ENCODE measurements around the gene TGFBRAP1. TPM values are rescaled to one million over a fixed set of nuclear protein-coding genes. Genes with fewer than 3 reads are reported as not detected.

The TGFBRAP1 gene
- total and polyA plus RNA-seq, 4 donors = 1.8 to 10.4 (median 6.8) TPM

GRCh38 chr2:105371156-105371555, 41.6 kb upstream of the TGFBRAP1 start (continued):
- TF ChIP-seq ZBTB33 (IDR thresholded peaks at IDR 0.05) = no peak
- TF ChIP-seq CTCF (IDR thresholded peaks at IDR 0.05; ENCODE audit: low read depth, low read length, missing input control) = no peak
- no peak for TF ChIP-seq GABPA (IDR thresholded peaks at IDR 0.05 in 1 of 2, conservative IDR thresholded peaks at IDR 0.05 in 1 of 2)

- Histone ChIP-seq H3K36me3 (ENCODE audit: control insufficient read depth in 4 of 4, insufficient read depth in 3 of 4, low read depth in 1 of 4, low read length in 3 of 4) (no peaks in the 10 kb centered on the region), H3K27ac (ENCODE audit: low read depth in 1 of 2, low read length in 2 of 2) (no peak overlapping the region), H3K9me3 (ENCODE audit: control insufficient read depth in 4 of 4, low read length in 3 of 4) (no peaks in the 10 kb centered on the region), H3K27me3 (ENCODE audit: control insufficient read depth in 4 of 4, insufficient read depth in 4 of 4, low read length in 3 of 4) (no peaks in the 10 kb centered on the region), H3K4me3 (ENCODE audit: low read depth in 1 of 3, low read length in 3 of 3) (no peak overlapping the region), H3K9ac (ENCODE audit: low read depth in 1 of 2, low read length in 2 of 2) (no peak overlapping the region), H3K4me1 (ENCODE audit: control insufficient read depth in 4 of 4, insufficient read depth in 4 of 4, low read length in 3 of 4) (peaks cover 0 to 7% (median 0%) of the 10 kb centered on the region in 4 donors)
- TF ChIP-seq RAD21 (IDR thresholded peaks at IDR 0.05) (peak; percentile 97 to 98), RXRA (IDR thresholded peaks at IDR 0.05) (peak; percentile 22 to 25), NR2F2 (IDR thresholded peaks at IDR 0.05) (no peak), HNF4G (IDR thresholded peaks at IDR 0.05) (no peak), CTCF (IDR thresholded peaks at IDR 0.05; ENCODE audit: low read depth, low read length, missing input control) (peak; percentile 97), YY1 (IDR thresholded peaks at IDR 0.05) (peak; percentile 54), GABPA (IDR thresholded peaks at IDR 0.05 in 1 of 2, conservative IDR thresholded peaks at IDR 0.05 in 1 of 2) (no peak), HNF4A (conservative IDR thresholded peaks at IDR 0.05) (peak in 1 of 2 donors; percentile 14), ZBTB33 (IDR thresholded peaks at IDR 0.05) (no peak)
- TF ChIP-seq, protein P1, sequence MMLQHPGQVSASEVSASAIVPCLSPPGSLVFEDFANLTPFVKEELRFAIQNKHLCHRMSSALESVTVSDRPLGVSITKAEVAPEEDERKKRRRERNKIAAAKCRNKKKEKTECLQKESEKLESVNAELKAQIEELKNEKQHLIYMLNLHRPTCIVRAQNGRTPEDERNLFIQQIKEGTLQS (IDR thresholded peaks at IDR 0.05) = no peak
- WGBS = 43% methylated on average over 30 of the region's 30 CpGs
- DNase-seq (ENCODE audit: low spot score) = peak; percentile 84
Observed at GRCh38 chr2:105369777-105370690, 40.5 kb upstream of the TGFBRAP1 start.

All from liver (tissue), 9 donors.